ENCODE results near the gene CPN2.

- TF ChIP-seq CTCF (CRISPR knock-in tag; IDR thresholded peaks at IDR 0.05) (no peak), NFE2L2 (IDR thresholded peaks at IDR 0.05; ENCODE audit: low read length) (no peak), SP4 (CRISPR knock-in tag; IDR thresholded peaks at IDR 0.05) (no peak), SUZ12 (IDR thresholded peaks at IDR 0.05; ENCODE audit: low read depth, low read length) (no peak), IRX3 (CRISPR knock-in tag; IDR thresholded peaks at IDR 0.05; ENCODE audit: borderline replicate concordance, low read depth) (no peak), ZNF34 (CRISPR knock-in tag; IDR thresholded peaks at IDR 0.05; ENCODE audit: borderline replicate concordance) (no peak), ZBTB46 (CRISPR knock-in tag; IDR thresholded peaks at IDR 0.05; ENCODE audit: borderline replicate concordance) (no peak), ZNF333 (CRISPR knock-in tag; IDR thresholded peaks at IDR 0.05; ENCODE audit: borderline replicate concordance) (no peak), XRCC5 (optimal IDR thresholded peaks at IDR 0.05; ENCODE audit: low read length) (no peak), MAX (IDR thresholded peaks at IDR 0.05) (no peak), HCFC1 (IDR thresholded peaks at IDR 0.05; ENCODE audit: low read depth, low read length) (no peak), ETV6 (CRISPR knock-in tag; conservative IDR thresholded peaks at IDR 0.05) (no peak), POLR2AphosphoS5 (IDR thresholded peaks at IDR 0.05; ENCODE audit: low read depth, low read length) (no peak)
Observed at GRCh38 chr3:194379231-194379630, 28.1 kb upstream of the CPN2 start.
